Activated effector memory CD4-positive, alpha-beta T cell treated with anti-CD3 and anti-CD28 coated beads, Interleukin-2, amount 50 U/mL, for 16 hours (primary cell): ENCODE measurements around the gene KBTBD4.

Source experiments
- DNase-seq: peaks from one replicate; pipeline ENCODE4 v3.0.0-alpha.2; 2020

KBTBD4 gene

GRCh38 chr11:47523490-47524225 lies 55.1 kb downstream of the KBTBD4 start:
- DNase-seq = peak; percentile 70
